Embryonic facial prominence (tissue), 1 donor: ENCODE data around the gene ERH.

Experiments used
- DNase-seq: peaks from one replicate; pipeline ENCODE4 v3.0.0-alpha.2; 2016; ENCODE audit errors: extremely low spot score

The ERH gene

GRCh38 chr14:69355607-69356281 is 42.4 kb downstream of the ERH start:
- DNase-seq = no peak

- DNase-seq = no peak
These were observed 42.9 kb downstream of the ERH start for GRCh38 chr14:69355154-69355597.

- DNase-seq = no peak
These were observed 43.5 kb downstream of the ERH start for GRCh38 chr14:69354383-69355153.

- no peak for DNase-seq
These were observed 44.9 kb downstream of the ERH start for GRCh38 chr14:69353168-69353567.

GRCh38 chr14:69351911-69352310 is 46.2 kb downstream of the ERH start:
- no peak for DNase-seq

- no peak for DNase-seq
These were observed 46.7 kb downstream of the ERH start for GRCh38 chr14:69351385-69351784.

DNA sequence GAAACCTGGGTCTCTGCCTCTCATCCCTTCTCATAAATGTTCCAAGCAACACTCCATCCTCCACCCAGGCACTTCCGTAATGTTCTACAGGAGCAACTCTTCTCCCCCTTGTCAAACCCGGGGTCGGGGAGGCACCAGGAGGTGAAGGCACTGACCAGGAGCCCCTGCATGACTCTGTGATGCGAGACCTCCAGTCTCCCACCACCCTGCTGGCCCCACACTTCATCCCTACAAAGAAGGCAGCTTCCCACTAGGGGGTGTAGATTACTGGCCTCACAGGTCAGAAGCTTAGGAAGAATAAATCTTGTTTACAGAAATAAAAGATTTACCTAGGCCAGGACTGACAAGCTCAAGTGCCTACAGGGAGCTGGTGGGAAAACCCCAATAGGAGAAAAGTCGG is 47.2 kb downstream of the ERH start:
- DNase-seq = no peak

- DNase-seq = no peak
These were observed 48.9 kb downstream of the ERH start for GRCh38 chr14:69349091-69349777.

- no peak for DNase-seq
These were observed 51.4 kb downstream of the ERH start for GRCh38 chr14:69346710-69347109.

GRCh38 chr14:69345402-69345801 is 52.7 kb downstream of the ERH start:
- DNase-seq = no peak

DNA sequence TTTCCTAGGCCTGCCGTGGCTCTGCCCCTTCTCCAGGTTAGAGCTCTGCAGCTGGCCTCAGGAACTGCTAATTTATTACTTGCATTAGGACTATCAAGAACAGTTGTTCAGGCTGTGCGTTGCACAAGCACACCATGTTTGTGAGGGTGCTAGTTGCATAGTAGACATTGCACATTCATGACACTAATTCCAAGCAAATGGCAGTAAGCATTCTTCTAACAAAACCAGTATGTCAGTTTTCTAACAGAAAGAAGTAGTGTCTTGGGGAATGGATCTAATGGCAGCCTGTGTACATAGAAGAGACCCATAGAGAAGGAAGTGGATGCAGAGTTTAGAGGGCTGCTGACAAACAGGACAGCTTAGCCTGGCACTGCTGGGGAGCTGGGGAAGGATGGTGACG is 53.9 kb downstream of the ERH start:
- no peak for DNase-seq

DNA sequence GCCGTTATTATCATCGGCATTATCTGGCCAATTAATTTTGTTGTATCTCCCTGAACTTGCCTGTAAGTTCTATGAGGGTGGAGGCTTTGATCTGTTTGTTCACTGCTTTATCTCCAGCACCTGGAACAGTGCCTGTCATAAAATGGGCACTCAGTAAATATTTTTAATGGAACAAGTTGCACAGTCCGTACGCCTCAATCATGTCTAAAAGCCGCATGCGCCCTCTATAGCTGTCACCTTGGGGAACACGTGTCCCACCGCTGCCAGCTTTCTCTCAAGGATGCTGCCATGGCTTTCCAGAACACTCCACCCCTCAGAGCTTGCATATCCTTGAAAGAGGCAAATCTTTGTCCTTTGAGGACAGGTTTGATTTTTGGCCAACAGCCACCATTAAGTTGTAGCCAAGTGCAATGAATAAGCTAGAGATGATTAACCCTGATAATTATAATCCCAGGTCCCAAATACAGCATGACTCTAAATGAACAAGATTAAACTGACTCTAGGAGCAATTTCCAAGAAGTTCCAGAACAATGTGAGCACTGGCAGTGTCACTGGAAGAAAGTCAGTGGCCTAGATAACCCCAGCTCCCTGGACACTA is 55.1 kb downstream of the ERH start:
- no peak for DNase-seq

GRCh38 chr14:69339426-69339825 is 58.7 kb downstream of the ERH start:
- no peak for DNase-seq

- no peak for DNase-seq
These were observed 60.1 kb downstream of the ERH start for GRCh38 chr14:69337984-69338383.

DNA sequence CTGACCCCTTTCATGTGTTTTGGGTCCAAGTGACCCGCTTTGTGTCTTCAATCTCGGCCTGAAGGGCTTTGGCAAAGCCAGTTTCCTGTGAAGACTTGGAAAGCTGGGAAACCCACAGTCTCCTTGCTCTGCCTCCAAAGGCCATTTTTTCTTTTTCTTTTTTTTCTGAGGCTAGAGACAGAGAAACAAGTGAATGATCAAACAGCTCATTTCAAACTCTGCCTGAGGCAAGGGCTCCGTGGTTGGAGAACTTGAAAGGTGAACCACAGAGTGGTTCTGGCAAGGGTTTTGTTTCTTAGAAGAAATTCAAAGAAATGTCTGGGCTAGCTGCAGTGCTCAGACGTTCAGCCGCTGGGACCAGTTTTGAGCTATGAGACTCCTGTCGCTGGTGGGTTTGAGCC is 62.7 kb downstream of the ERH start:
- no peak for DNase-seq

GRCh38 chr14:69334576-69334975 is 63.5 kb downstream of the ERH start:
- no peak for DNase-seq

DNA sequence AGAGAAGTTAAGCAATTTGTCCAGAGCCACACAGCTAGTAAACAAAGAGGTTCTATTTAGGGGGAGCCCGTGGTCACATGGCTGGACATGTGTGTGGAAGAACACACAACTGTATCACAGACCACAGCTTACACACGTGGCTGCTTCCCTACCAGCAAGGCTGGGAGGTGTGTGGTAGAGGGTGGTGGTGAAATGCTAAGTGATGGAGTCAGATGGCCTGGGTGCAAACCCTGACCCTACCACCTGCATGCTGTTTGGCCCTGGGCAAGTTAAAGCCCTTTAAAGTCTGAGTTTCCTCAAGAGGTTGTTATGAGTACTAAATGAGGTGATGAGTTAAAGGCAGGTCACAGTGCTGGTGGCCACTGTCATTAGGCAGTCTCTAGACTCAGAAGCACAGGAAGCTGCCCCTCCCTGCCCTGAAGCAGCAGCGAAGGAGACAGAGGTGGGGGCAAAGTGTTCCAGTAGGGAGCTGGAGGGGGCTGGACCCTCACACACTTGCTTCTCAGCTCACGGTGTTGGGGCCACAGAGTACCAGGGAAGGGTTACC is 64.2 kb downstream of the ERH start:
- no peak for DNase-seq

DNA sequence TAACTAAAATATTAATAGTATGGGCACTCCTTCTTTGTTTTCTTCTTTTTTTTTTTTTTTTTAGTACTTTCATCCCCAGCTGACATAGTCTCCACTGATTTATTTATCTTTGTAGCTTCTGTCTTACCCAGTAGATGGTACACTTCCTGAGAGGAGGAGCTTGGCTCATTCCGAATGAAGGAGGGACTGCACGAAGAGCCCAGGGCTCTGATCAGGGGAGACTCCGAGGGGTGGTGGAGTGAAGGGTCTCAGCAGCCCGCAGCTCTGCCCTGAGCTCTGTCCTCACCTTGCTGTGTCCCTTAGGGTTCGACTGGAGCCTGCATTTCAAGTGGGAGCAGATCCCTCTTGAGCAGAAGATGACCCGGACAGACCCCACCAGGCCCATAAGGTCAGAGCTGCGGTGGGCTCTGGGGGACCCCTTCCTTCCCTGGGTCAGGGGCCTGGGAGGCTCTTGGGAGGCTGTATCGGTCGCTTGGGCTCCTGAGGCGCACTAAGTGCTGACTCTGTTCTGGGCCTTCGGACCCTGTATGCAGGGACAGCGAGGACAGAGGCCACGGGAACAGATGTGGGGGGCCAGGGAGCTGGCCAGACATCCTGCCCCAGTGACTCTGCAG is 65.2 kb downstream of the ERH start:
- DNase-seq = no peak

DNA sequence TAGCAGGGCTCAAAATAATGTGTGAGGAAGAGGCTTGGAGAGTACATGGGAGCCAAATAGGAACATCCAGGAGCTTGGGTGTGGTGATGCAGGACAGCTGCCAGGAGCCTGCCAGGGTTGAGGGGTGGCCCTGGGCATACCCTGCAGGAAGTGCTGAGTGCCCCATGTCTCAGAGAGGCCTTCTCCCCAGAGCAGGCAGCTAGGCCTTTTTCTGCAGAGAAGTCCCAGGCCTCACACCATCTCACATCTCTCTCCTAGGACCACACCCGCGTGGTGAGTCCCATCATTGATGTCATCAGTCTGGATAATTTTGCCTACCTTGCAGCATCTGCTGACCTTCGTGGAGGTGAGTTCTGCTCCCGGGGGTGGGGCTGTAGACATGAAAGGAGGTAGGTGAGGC is 66.9 kb downstream of the ERH start:
- DNase-seq = no peak
